Osteocyte (in vitro differentiated cells): Measurements from ENCODE around the gene PLA2G4D. TPM values are rescaled to one million over a fixed set of nuclear protein-coding genes. Genes with fewer than 3 reads are reported as not detected.

Source experiments
- DNase-seq: peaks from one replicate; pipeline ENCODE4 v3.0.0; 2021; ENCODE audit warnings: mixed read lengths; ENCODE audit not compliant: unreplicated experiment; ENCODE audit errors: extremely low spot score
- H3K27ac Mint-ChIP-seq: one replicate; pipeline ENCODE4 v1.8.0; 2021; ENCODE audit warnings: mild to moderate bottlenecking, mixed read lengths; ENCODE audit not compliant: unreplicated experiment
- H3K27me3 Mint-ChIP-seq: one replicate; pipeline ENCODE4 v1.8.0; 2021; ENCODE audit warnings: mixed read lengths; ENCODE audit not compliant: unreplicated experiment
- H3K36me3 Mint-ChIP-seq: one replicate; pipeline ENCODE4 v1.8.0; 2021; ENCODE audit warnings: mixed read lengths; ENCODE audit not compliant: unreplicated experiment
- H3K4me1 Mint-ChIP-seq: one replicate; pipeline ENCODE4 v1.8.0; 2021; ENCODE audit warnings: mixed read lengths; ENCODE audit not compliant: unreplicated experiment
- H3K4me3 Mint-ChIP-seq: one replicate; pipeline ENCODE4 v1.8.0; 2021; ENCODE audit warnings: mild to moderate bottlenecking, moderate library complexity, mixed read lengths; ENCODE audit not compliant: unreplicated experiment
- H3K9me3 Mint-ChIP-seq: one replicate; pipeline ENCODE4 v1.8.0; 2021; ENCODE audit warnings: mixed read lengths; ENCODE audit not compliant: unreplicated experiment
- CTCF ChIP-seq: fragments of 200-600 bp; sonication (generic); IDR thresholded peaks from 2 replicates; pipeline ENCODE4 v1.5.0; 2021; ENCODE audit warnings: antibody characterized with exemption, mild to moderate bottlenecking, moderate library complexity
- total RNA-seq: library from RNA; stranded (reverse); gene quantifications from 2 replicates; pipeline ENCODE4 v1.2.1, GENCODE V29; 2021

The PLA2G4D gene
- total RNA-seq, 1 donor from 2014 or later, result not detected

- Mint-ChIP-seq H3K4me1 (no peaks in the 10 kb centered on the region), H3K27me3 (peaks cover 23% of the 10 kb centered on the region), H3K27ac (no peak overlapping the region), H3K4me3 (no peak overlapping the region), H3K36me3 (no peaks in the 10 kb centered on the region), H3K9me3 (no peaks in the 10 kb centered on the region)
- TF ChIP-seq CTCF, result no peak
- DNase-seq, result no peak
These were observed 57.4 kb downstream of the PLA2G4D start for GRCh38 chr15:42036966-42037365.

- Mint-ChIP-seq H3K4me1 (peaks cover 2% of the 10 kb centered on the region), H3K9me3 (no peaks in the 10 kb centered on the region), H3K36me3 (no peaks in the 10 kb centered on the region), H3K27me3 (peaks cover 23% of the 10 kb centered on the region), H3K4me3 (no peak overlapping the region), H3K27ac (no peak overlapping the region)
- no peak for DNase-seq
- no peak for TF ChIP-seq CTCF
These were observed 58.1 kb downstream of the PLA2G4D start for GRCh38 chr15:42036112-42036905.

GRCh38 chr15:42035435-42035761 lies 59.0 kb downstream of the PLA2G4D start:
- Mint-ChIP-seq H3K27ac (no peak overlapping the region), H3K4me3 (no peak overlapping the region), H3K27me3 (peaks cover 22% of the 10 kb centered on the region), H3K9me3 (no peaks in the 10 kb centered on the region), H3K36me3 (no peaks in the 10 kb centered on the region), H3K4me1 (peaks cover 3% of the 10 kb centered on the region)
- no peak for TF ChIP-seq CTCF
- no peak for DNase-seq

GRCh38 chr15:42034628-42035434 lies 59.5 kb downstream of the PLA2G4D start:
- DNase-seq, result no peak
- Mint-ChIP-seq H3K4me3 (no peak overlapping the region), H3K4me1 (peaks cover 3% of the 10 kb centered on the region), H3K9me3 (no peaks in the 10 kb centered on the region), H3K27me3 (peaks cover 22% of the 10 kb centered on the region), H3K36me3 (no peaks in the 10 kb centered on the region), H3K27ac (no peak overlapping the region)
- TF ChIP-seq CTCF, result no peak

- Mint-ChIP-seq H3K27me3 (peaks cover 34% of the 10 kb centered on the region), H3K36me3 (no peaks in the 10 kb centered on the region), H3K4me1 (peaks cover 3% of the 10 kb centered on the region), H3K9me3 (no peaks in the 10 kb centered on the region), H3K27ac (no peak overlapping the region), H3K4me3 (no peak overlapping the region)
- no peak for TF ChIP-seq CTCF
- DNase-seq, result no peak
These were observed 61.0 kb downstream of the PLA2G4D start for GRCh38 chr15:42033214-42033873.
